Ishikawa (cell line): ENCODE data around the gene WDR4.
A peak's percentile ranks its signal among the peaks of the same experiment; 100 is the strongest.

Source experiments
- CEBPB ChIP-seq: IDR thresholded peaks from 2 replicates; pipeline ENCODE4 v1.6.1; 2012
- CREB1 ChIP-seq: IDR thresholded peaks from 2 replicates; pipeline ENCODE4 v1.6.1; 2012; ENCODE audit warnings: low read depth
- EGR1 ChIP-seq: IDR thresholded peaks from 2 replicates; pipeline ENCODE4 v1.6.1; 2012
- EP300 ChIP-seq: IDR thresholded peaks from 2 replicates; pipeline ENCODE4 v1.6.1; 2012; ENCODE audit warnings: borderline replicate concordance
- FOXM1 ChIP-seq: IDR thresholded peaks from 2 replicates; pipeline ENCODE4 v1.6.1; 2012; ENCODE audit warnings: low read depth, borderline replicate concordance
- MAX ChIP-seq: IDR thresholded peaks from 2 replicates; pipeline ENCODE4 v1.6.1; 2012
- NFIC ChIP-seq: IDR thresholded peaks from 2 replicates; pipeline ENCODE4 v1.6.1; 2012
- RAD21 ChIP-seq: IDR thresholded peaks from 2 replicates; pipeline ENCODE4 v1.6.1; 2012; ENCODE audit warnings: low read depth
- REST ChIP-seq: IDR thresholded peaks from 2 replicates; pipeline ENCODE4 v1.6.1; 2012; ENCODE audit warnings: low read depth, mild to moderate bottlenecking
- TAF1 ChIP-seq: IDR thresholded peaks from 2 replicates; pipeline ENCODE4 v1.6.1; 2012; ENCODE audit warnings: low read depth, mild to moderate bottlenecking
- TCF12 ChIP-seq: IDR thresholded peaks from 2 replicates; pipeline ENCODE4 v1.6.1; 2012; ENCODE audit warnings: low read depth
- TEAD4 ChIP-seq: IDR thresholded peaks from 2 replicates; pipeline ENCODE4 v1.6.1; 2012
- USF1 ChIP-seq: IDR thresholded peaks from 2 replicates; pipeline ENCODE4 v1.6.1; 2012
- YY1 ChIP-seq: IDR thresholded peaks from 2 replicates; pipeline ENCODE4 v1.6.1; 2012; ENCODE audit warnings: low read depth
- ZBTB7A ChIP-seq: IDR thresholded peaks from 2 replicates; pipeline ENCODE4 v1.6.1; 2012; ENCODE audit warnings: low read depth

WDR4 gene

DNA sequence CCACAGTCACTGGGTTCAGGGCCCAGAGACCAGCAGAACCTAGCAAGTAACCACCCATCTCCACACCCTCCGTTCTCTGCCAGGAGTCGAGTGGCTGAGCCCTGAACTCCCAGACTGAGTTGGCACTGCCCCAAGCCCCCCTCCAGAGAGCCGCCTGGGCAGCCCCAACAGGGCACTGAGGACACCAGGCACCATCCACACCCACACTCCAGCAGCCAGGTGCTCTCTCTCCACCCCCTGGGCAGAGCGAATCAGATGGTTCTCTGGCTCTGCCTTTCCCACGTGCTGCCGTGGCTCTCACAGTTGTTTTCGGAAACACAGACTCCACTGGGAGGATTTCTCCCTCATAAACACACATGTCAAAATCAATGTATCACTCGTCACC, 13.6 kb downstream of the WDR4 start:
- TF ChIP-seq NFIC (peak; percentile 38; the same call in 1 of the 2 replicates), TCF12 (no peak)

DNA sequence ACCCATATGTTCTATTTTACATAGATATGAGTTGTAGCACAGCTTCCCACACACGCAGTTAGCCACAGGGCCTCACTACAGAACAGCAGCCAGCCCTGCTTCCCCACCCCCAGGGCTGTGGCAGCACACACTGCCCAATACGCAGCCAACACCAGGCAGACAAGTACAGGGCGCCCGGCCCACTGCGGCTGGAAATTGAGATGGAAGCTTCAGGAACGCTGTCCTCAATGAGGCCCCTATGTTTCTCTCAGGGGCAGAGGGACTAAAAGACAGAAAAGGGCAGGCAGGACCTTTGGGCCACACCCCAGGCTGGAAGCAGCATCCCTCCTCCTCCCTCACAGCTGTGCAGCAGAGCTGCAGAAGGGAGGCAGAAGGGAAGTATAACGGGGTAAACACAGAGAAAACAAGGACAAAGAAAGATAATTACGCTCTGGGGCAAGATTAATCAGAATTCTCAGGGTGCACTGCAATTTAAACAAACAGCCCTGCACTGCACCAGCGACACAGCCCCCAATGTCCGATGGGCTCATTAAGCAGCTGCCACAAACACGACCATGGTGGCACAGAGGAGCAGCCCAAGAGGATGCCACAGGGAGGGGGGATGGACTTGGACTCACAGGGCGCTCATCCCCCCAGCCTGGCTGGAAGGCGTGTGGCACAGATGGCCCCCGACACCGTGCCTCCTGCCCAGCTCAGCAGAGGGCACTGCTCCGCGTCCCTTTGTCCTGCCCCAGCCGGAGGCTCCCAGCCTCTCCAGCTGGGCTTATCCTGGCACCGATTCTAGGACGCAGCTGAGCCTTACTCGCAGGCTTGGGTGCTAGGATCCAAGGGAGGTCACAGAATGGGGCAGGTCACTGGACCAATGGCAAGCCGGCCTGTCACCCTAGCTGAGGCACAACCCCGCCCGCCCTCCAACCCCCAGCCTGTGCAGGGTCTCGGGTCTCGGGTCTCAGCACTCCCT, 14.2 kb downstream of the WDR4 start:
- TF ChIP-seq RAD21 (no peak), CREB1 (no peak), EGR1 (no peak), TCF12 (no peak), CEBPB (no peak), MAX (no peak)

DNA sequence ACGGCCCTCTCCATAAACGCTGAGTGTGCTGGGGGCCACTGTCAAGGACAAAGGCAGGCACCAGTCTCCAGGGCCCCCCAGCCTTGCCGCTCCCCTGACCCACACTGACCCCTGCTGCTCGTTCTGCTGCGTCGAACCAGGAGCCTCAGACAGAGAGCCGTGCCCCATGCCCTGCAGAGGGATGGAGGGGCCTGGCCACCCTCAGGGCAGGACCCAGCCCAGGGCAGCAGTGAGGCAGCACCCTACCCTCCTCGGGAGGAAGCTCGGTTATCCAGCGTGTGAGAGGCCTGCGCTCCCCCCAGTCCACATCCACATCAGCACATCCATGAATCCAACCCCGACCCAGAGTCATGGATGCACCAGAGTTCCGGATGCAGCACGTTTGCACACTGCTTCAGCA, 15.1 kb downstream of the WDR4 start:
- TF ChIP-seq REST: no peak
- no peak for TF ChIP-seq EP300
- no peak for TF ChIP-seq CEBPB
- no peak for TF ChIP-seq EGR1
- TF ChIP-seq TAF1: no peak
- no peak for TF ChIP-seq CREB1
- no peak for TF ChIP-seq TCF12
- no peak for TF ChIP-seq YY1
- no peak for TF ChIP-seq MAX
- no peak for TF ChIP-seq USF1
- no peak for TF ChIP-seq NFIC
- no peak for TF ChIP-seq FOXM1
- TF ChIP-seq ZBTB7A: no peak

GRCh38 chr21:42863504-42863870, 15.9 kb downstream of the WDR4 start:
- TF ChIP-seq TAF1 (no peak), CREB1 (no peak), YY1 (no peak), EP300 (no peak), TEAD4 (no peak), RAD21 (no peak), REST (no peak), MAX (no peak), EGR1 (no peak), NFIC (no peak), FOXM1 (no peak), CEBPB (no peak), TCF12 (no peak), ZBTB7A (no peak), USF1 (no peak)

- TF ChIP-seq TCF12 (no peak), EGR1 (no peak), CREB1 (no peak), MAX (no peak), EP300 (no peak), REST (no peak), TAF1 (no peak), RAD21 (no peak), ZBTB7A (no peak)
These were observed 16.4 kb downstream of the WDR4 start for GRCh38 chr21:42862774-42863503.
